LHCN-M2 (cell line): ENCODE results near the gene WDR81. TPM values are rescaled to one million over a fixed set of nuclear protein-coding genes. Genes with fewer than 3 reads are reported as not detected.
A peak's percentile ranks its signal among the peaks of the same experiment; 100 is the strongest.
"Not testable (repeated sequence)": the region's sequence is repeated elsewhere in the genome, so short reads cannot be mapped to it uniquely, and the experiment has no call there.

Source experiments
- DNase-seq: peaks from one replicate; pipeline ENCODE4 v3.0.0-alpha.2; 2012; ENCODE audit warnings: low read depth
- total RNA-seq: library from RNA; depleted of rRNA; stranded (reverse); fragments of >200 nt; gene quantifications from 2 replicates; pipeline ENCODE4 v1.2.3, GENCODE V29; 2014

Gene WDR81
- total RNA-seq, 1 experiment from 2014 or later, result 56.7 TPM

- peak; percentile 94 for DNase-seq
Measured at GRCh38 chr17:1730326-1731193, 6.1 kb downstream of the WDR81 start.

- no peak for DNase-seq
Measured at GRCh38 chr17:1731194-1731506, 6.6 kb downstream of the WDR81 start.

GRCh38 chr17:1732241-1732832 lies 7.8 kb downstream of the WDR81 start:
- no peak for DNase-seq

GRCh38 chr17:1732833-1733321 lies 8.4 kb downstream of the WDR81 start:
- peak; percentile 83 for DNase-seq

- DNase-seq, result no peak
Measured at GRCh38 chr17:1733759-1734158, 9.3 kb downstream of the WDR81 start.

- DNase-seq, result no peak
Measured at GRCh38 chr17:1735418-1735817, 10.9 kb downstream of the WDR81 start.

GRCh38 chr17:1735834-1736347 lies 11.4 kb downstream of the WDR81 start:
- DNase-seq, result no peak

- DNase-seq, result peak; percentile 65
Measured at GRCh38 chr17:1736348-1737281, 12.1 kb downstream of the WDR81 start.

- DNase-seq, result no peak
Measured at GRCh38 chr17:1737531-1738291, 13.2 kb downstream of the WDR81 start.

GRCh38 chr17:1741899-1742298 lies 17.4 kb downstream of the WDR81 start:
- not testable (repeated sequence) for DNase-seq

GRCh38 chr17:1742371-1743087 lies 18.0 kb downstream of the WDR81 start, which contains the start of gene SERPINF2:
Gene SERPINF2 (plus strand): TSS chr17:1742871. CDS start chr17:1744996, 2,125 bp downstream.
- DNase-seq, result no peak

- DNase-seq, result no peak
Measured at GRCh38 chr17:1743088-1743439, 18.6 kb downstream of the WDR81 start.

- no peak for DNase-seq
Measured at GRCh38 chr17:1744551-1745512, 20.3 kb downstream of the WDR81 start.

GRCh38 chr17:1745513-1746020 lies 21.1 kb downstream of the WDR81 start:
- no peak for DNase-seq

GRCh38 chr17:1746975-1747543 lies 22.6 kb downstream of the WDR81 start:
- no peak for DNase-seq

- no peak for DNase-seq
Measured at GRCh38 chr17:1750628-1751027, 26.1 kb downstream of the WDR81 start.

GRCh38 chr17:1752425-1753262 lies 28.1 kb downstream of the WDR81 start:
- no peak for DNase-seq
